Measurements from ENCODE around the gene DSCAML1. TPM values are rescaled to one million over a fixed set of nuclear protein-coding genes. Genes with fewer than 3 reads are reported as not detected.
"Not testable (repeated sequence)": the region's sequence is repeated elsewhere in the genome, so short reads cannot be mapped to it uniquely, and the experiment has no call there.

The DSCAML1 gene
- total RNA-seq, 1 experiment from 2014 or later, result 0.03 TPM

- Histone ChIP-seq H3K4me3 (no peak overlapping the region), H3K27ac (no peak overlapping the region), H3K9me3 (replicated peaks) (no peaks in the 10 kb centered on the region), H3K36me3 (no peaks in the 10 kb centered on the region), H3K27me3 (replicated peaks) (no peaks in the 10 kb centered on the region), H3K4me1 (replicated peaks) (no peaks in the 10 kb centered on the region)
- no peak for DNase-seq (ENCODE audit: low read depth in 1 of 2, low spot score in 2 of 2)
Measured at GRCh38 chr11:117462864-117463247, 334.2 kb downstream of the DSCAML1 start.

- no peak for DNase-seq (ENCODE audit: low read depth in 1 of 2, low spot score in 2 of 2)
- no peaks in the 10 kb centered on the region for H3K9me3 ChIP-seq (replicated peaks)
- no peak overlapping the region for H3K27ac ChIP-seq
- no peaks in the 10 kb centered on the region for H3K4me1 ChIP-seq (replicated peaks)
- H3K4me3 ChIP-seq, result no peak overlapping the region
- no peaks in the 10 kb centered on the region for H3K36me3 ChIP-seq
- no peaks in the 10 kb centered on the region for H3K27me3 ChIP-seq (replicated peaks)
Measured at GRCh38 chr11:117462183-117462863, 334.7 kb downstream of the DSCAML1 start.

DNA sequence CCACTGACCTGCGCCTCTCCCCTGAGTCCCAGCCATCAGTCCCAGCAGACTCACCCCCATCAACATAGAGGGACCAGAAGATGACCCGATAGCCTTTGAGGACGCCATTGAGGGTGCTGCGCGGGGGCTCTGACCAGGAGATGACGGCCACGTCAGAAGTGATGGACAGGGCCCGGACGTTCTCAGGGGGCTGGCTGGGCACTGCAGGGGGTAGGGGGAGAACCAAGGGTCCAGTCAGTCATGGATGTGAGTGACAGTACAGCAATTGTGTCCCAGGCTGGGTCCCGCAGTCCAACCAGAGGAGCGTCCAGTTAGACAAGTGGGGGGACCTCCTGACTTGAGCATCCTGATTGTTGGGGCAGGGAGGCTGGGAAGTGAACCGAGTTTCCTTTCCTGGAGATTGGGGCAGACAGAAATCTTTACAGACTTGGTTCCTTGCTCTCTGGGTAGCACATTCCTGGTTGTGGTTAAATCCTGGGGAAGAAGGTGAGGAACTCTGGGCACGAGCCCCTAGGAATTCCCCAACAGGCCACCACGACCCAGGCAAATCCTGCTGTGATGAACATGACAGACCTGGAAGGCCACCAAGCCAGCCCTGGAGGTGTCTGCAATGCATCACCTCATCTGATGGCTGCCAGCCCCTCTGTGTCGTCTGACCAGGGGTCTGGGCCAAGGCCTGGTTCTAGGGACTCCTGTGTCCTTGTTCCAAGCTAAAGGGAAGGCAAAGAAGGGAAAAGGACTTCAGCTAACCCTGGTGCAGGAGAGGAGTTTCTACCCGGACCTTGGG, 335.4 kb downstream of the DSCAML1 start:
- no peak for DNase-seq (ENCODE audit: low read depth in 1 of 2, low spot score in 2 of 2)
- Histone ChIP-seq H3K4me3 (no peak overlapping the region), H3K9me3 (replicated peaks) (no peaks in the 10 kb centered on the region), H3K4me1 (replicated peaks) (no peaks in the 10 kb centered on the region), H3K36me3 (no peaks in the 10 kb centered on the region), H3K27me3 (replicated peaks) (no peaks in the 10 kb centered on the region), H3K27ac (no peak overlapping the region)

DNA sequence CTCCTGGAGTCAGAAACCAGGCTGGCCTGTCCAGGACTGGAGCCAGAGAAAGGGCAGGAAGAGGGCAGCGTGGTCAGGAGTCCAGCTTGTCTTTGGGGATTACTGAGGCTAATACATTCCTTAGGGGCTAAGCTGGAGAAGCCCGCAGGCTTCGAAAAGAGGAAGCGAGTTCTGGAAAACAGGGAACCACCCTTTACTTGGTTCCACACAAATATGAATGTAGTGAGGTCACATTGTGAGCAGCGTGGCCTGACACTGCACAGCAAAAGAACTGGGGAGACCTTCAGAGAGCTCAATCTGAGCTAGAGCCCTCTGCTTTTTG, 337.1 kb downstream of the DSCAML1 start:
- DNase-seq (ENCODE audit: low read depth in 1 of 2, low spot score in 2 of 2), result no peak
- H3K36me3 ChIP-seq, result no peaks in the 10 kb centered on the region
- H3K4me1 ChIP-seq (replicated peaks), result no peaks in the 10 kb centered on the region
- no peaks in the 10 kb centered on the region for H3K9me3 ChIP-seq (replicated peaks)
- H3K27ac ChIP-seq, result no peak overlapping the region
- H3K27me3 ChIP-seq (replicated peaks), result no peaks in the 10 kb centered on the region
- H3K4me3 ChIP-seq, result no peak overlapping the region

- Histone ChIP-seq H3K27ac (no peak overlapping the region), H3K36me3 (no peaks in the 10 kb centered on the region), H3K27me3 (replicated peaks) (no peaks in the 10 kb centered on the region), H3K9me3 (replicated peaks) (no peaks in the 10 kb centered on the region), H3K4me1 (replicated peaks) (no peaks in the 10 kb centered on the region), H3K4me3 (no peak overlapping the region)
- DNase-seq (ENCODE audit: low read depth in 1 of 2, low spot score in 2 of 2), result no peak
Measured at GRCh38 chr11:117459123-117459978, 337.7 kb downstream of the DSCAML1 start.

- DNase-seq (ENCODE audit: low read depth in 1 of 2, low spot score in 2 of 2), result no peak
- H3K36me3 ChIP-seq, result no peaks in the 10 kb centered on the region
- H3K4me1 ChIP-seq (replicated peaks), result no peaks in the 10 kb centered on the region
- H3K9me3 ChIP-seq (replicated peaks), result no peaks in the 10 kb centered on the region
- no peak overlapping the region for H3K27ac ChIP-seq
- no peak overlapping the region for H3K4me3 ChIP-seq
- H3K27me3 ChIP-seq (replicated peaks), result no peaks in the 10 kb centered on the region
Measured at GRCh38 chr11:117458275-117459122, 338.5 kb downstream of the DSCAML1 start.

DNA sequence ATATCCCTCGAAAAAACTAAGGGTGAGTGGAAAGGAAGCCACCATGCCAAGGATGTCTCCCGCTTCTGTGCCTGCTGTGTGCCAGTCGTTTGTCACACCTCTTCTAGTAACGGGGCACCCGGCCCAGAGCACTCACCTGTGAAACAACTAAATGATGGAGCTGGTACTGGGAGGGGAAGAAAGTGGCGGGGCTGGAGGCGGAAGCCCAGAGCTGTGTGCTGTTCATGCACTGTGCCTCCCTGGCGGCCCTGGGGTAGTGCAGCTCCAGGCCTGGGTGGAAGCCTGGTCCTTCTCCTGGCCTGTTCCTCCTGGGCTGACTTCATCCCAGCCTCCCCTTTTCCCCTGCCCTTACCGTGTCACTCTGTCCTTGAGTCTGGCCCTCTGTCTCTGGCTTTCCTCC, 339.2 kb downstream of the DSCAML1 start:
- Histone ChIP-seq H3K9me3 (replicated peaks) (no peaks in the 10 kb centered on the region), H3K27ac (no peak overlapping the region), H3K36me3 (no peaks in the 10 kb centered on the region), H3K4me1 (replicated peaks) (no peaks in the 10 kb centered on the region), H3K4me3 (no peak overlapping the region), H3K27me3 (replicated peaks) (no peaks in the 10 kb centered on the region)
- no peak for DNase-seq (ENCODE audit: low read depth in 1 of 2, low spot score in 2 of 2)

DNA sequence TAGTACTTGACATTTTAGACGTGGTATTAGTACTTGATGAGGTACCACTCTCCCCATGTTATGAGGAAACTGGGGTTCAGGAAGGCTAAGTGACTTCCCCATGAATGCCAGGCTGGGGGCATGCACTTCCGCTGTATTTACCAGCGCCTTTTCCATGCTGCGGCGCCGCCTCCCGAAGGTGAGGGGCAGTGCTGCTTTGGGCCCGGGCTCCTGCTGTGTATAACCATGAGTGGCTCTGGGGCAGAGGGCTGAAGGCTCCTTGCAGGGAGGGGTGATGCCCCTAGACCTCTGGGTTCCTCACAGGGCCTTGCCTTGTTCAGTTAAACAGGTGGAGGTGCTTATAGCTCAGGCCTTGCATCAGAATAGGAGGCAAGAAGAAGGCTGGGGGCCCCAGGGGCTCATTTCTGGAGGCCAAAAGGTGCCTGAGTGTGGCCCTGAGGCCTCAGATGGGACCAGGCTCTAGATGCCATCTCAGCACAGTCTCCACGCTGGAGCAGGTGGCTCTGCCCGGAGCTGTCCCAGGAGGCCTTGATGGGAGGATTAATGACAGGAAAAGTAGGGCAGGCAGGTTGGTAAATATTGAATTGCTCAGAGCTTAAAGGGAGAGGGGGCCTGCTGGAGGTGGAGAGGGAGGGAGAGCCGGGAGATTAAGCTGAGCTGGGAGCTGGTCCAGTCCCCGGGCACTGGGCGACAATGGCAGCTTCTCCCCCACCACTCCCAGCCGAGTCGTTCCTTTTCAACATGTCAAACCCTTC, 339.8 kb downstream of the DSCAML1 start:
- no peak for DNase-seq (ENCODE audit: low read depth in 1 of 2, low spot score in 2 of 2)
- H3K27me3 ChIP-seq (replicated peaks), result no peaks in the 10 kb centered on the region
- H3K4me1 ChIP-seq (replicated peaks), result no peaks in the 10 kb centered on the region
- H3K36me3 ChIP-seq, result no peaks in the 10 kb centered on the region
- no peaks in the 10 kb centered on the region for H3K9me3 ChIP-seq (replicated peaks)
- no peak overlapping the region for H3K4me3 ChIP-seq
- no peak overlapping the region for H3K27ac ChIP-seq

GRCh38 chr11:117456721-117457029, 340.3 kb downstream of the DSCAML1 start:
- H3K4me3 ChIP-seq; H3K27ac ChIP-seq; H3K36me3 ChIP-seq; H3K27me3 ChIP-seq (replicated peaks); H3K9me3 ChIP-seq (replicated peaks); H3K4me1 ChIP-seq (replicated peaks); DNase-seq (ENCODE audit: low read depth in 1 of 2, low spot score in 2 of 2): not testable (repeated sequence)

GRCh38 chr11:117456027-117456720, 340.8 kb downstream of the DSCAML1 start:
- no peaks in the 10 kb centered on the region for H3K9me3 ChIP-seq (replicated peaks)
- no peaks in the 10 kb centered on the region for H3K27me3 ChIP-seq (replicated peaks)
- no peak for DNase-seq (ENCODE audit: low read depth in 1 of 2, low spot score in 2 of 2)
- no peaks in the 10 kb centered on the region for H3K36me3 ChIP-seq
- H3K27ac ChIP-seq, result no peak overlapping the region
- no peak overlapping the region for H3K4me3 ChIP-seq
- H3K4me1 ChIP-seq (replicated peaks), result no peaks in the 10 kb centered on the region

DNA sequence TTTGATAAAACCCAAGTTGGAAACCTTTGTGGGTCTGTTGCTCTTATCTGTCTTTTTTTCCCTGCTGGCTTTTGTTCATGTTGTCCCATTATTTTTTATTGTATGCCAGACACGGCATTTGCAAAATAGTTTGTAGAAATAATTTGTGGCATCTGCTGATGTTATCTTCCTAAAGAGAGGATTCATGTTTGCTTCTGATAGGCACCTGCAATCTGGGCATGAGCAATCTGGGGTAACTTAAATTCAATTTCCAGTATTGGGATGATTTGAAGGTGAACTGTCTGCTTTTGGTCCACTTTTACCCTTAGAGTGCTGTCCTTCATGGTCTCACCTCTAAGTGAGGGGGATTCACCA, 342.5 kb downstream of the DSCAML1 start:
- no peak overlapping the region for H3K27ac ChIP-seq
- H3K36me3 ChIP-seq, result no peaks in the 10 kb centered on the region
- no peak for DNase-seq (ENCODE audit: low read depth in 1 of 2, low spot score in 2 of 2)
- H3K4me1 ChIP-seq (replicated peaks), result peaks cover 10% of the 10 kb centered on the region
- H3K9me3 ChIP-seq (replicated peaks), result no peaks in the 10 kb centered on the region
- H3K4me3 ChIP-seq, result no peak overlapping the region
- H3K27me3 ChIP-seq (replicated peaks), result no peaks in the 10 kb centered on the region

DNA sequence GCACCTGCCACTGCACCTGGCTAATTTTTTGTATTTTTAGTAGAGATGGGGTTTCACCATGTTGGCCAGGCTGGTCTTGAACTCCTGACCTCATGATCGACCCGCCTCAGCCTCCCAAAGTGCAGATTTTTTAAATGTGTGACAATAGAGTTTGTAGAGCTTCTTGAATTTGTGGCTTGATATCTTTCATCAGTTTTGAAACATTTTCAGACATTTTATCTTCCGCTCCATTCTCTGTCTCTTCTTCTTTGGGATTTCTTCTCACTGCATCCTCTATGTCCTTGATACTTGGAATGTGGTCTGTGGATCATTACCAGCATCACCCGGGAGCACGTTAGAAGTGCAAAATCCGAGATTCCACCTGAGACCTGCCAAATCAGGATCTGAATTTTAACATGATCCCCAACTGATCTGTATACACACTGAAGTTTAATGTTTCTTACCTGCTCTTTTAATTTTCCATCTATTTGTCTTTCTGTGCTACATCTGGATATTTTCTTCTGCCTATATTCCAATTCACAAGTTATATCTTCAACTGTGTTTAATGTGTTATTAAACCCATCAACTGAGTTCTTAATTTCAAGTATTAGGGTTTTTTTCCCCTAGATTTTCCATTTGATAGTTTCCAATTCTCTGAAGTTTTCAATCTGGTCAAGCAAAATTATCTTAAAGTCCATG, 343.0 kb downstream of the DSCAML1 start:
- Histone ChIP-seq H3K27ac (no peak overlapping the region), H3K27me3 (replicated peaks) (no peaks in the 10 kb centered on the region), H3K9me3 (replicated peaks) (no peaks in the 10 kb centered on the region), H3K36me3 (no peaks in the 10 kb centered on the region), H3K4me1 (replicated peaks) (peaks cover 15% of the 10 kb centered on the region), H3K4me3 (no peak overlapping the region)
- no peak for DNase-seq (ENCODE audit: low read depth in 1 of 2, low spot score in 2 of 2)
